Measurements from ENCODE around the gene SYT1.

DNA sequence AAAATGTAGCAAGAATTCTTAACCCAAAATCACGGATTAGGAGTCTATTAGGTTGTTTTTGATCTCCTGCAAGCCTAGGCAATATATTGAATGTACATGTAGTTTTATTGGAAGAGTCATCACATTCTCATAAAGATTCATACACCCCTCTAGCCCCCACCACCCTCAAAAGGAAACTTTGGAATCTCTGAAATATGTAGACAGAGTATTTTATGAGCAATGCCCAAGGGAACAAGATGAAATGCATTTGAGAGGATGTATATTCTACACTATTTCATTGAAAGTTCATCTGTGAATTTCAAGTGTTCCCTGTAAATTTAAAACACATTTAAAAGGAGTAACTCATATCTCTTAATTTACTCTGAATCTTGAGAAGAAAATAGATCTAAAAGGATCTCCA is 103.7 kb downstream of the SYT1 start:
- TF ChIP-seq TAF1 (IDR thresholded peaks at IDR 0.05; ENCODE audit: borderline replicate concordance, insufficient read depth, low read length) (no peak), SIN3A (IDR thresholded peaks at IDR 0.05; ENCODE audit: borderline replicate concordance, insufficient read depth, low read length) (no peak), POLR2AphosphoS5 (IDR thresholded peaks at IDR 0.05; ENCODE audit: low read depth, low read length) (no peak)
